Astrocyte (in vitro differentiated cells and primary cell): ENCODE measurements around the gene MSLN. TPM values are rescaled to one million over a fixed set of nuclear protein-coding genes. Genes with fewer than 3 reads are reported as not detected.
A peak's percentile ranks its signal among the peaks of the same experiment; 100 is the strongest.

Experiments
- DNase-seq: peaks from one replicate; pipeline ENCODE4 v3.0.0-alpha.2; 2010; ENCODE audit warnings: low read depth
- FAIRE-seq: peaks from 2 replicates; lab custom pipeline; 2011; peaks lifted over from hg19 to GRCh38; lab: Jason Lieb, UNC
- H2AFZ ChIP-seq: 2 replicates; pipeline ENCODE4 v1.6.0; 2012; ENCODE audit warnings: low read depth, low read length, inconsistent platforms
- H3K27ac ChIP-seq: 2 replicates; pipeline ENCODE4 v1.5.1; 2011; ENCODE audit warnings: low read depth, low read length, inconsistent platforms
- H3K27me3 ChIP-seq: 2 replicates; pipeline ENCODE4 v1.6.0; 2011; ENCODE audit warnings: low read length, inconsistent platforms; ENCODE audit not compliant: insufficient read depth
- H3K36me3 ChIP-seq: 2 replicates; pipeline ENCODE4 v1.5.1; 2011; ENCODE audit warnings: low read length, inconsistent platforms; ENCODE audit not compliant: insufficient read depth
- H3K4me1 ChIP-seq: 2 replicates; pipeline ENCODE4 v1.5.1; 2011; ENCODE audit warnings: low read length, inconsistent platforms; ENCODE audit not compliant: insufficient read depth
- H3K4me2 ChIP-seq: 2 replicates; pipeline ENCODE4 v1.6.0; 2012; ENCODE audit warnings: low read length, inconsistent platforms
- H3K4me3 ChIP-seq: 2 replicates; pipeline ENCODE4 v1.5.1; 2011; ENCODE audit warnings: low read depth, mild to moderate bottlenecking, low read length, inconsistent platforms; ENCODE audit not compliant: insufficient read depth
- H3K79me2 ChIP-seq: 2 replicates; pipeline ENCODE4 v1.6.0; 2012; ENCODE audit warnings: mild to moderate bottlenecking, low read length, inconsistent platforms; ENCODE audit not compliant: insufficient read depth
- H3K9ac ChIP-seq: 2 replicates; pipeline ENCODE4 v1.6.0; 2012; ENCODE audit warnings: mild to moderate bottlenecking, low read length, inconsistent platforms
- H3K9me3 ChIP-seq: 2 replicates; pipeline ENCODE4 v1.5.1; 2012; ENCODE audit warnings: low read depth, mild to moderate bottlenecking, low read length, inconsistent platforms; ENCODE audit not compliant: insufficient read depth
- H4K20me1 ChIP-seq: 2 replicates; pipeline ENCODE4 v1.6.0; 2012; ENCODE audit warnings: low read length, inconsistent platforms; ENCODE audit not compliant: insufficient read depth
- H3K27ac Mint-ChIP-seq: one replicate; pipeline ENCODE4 v1.8.0; 2021; ENCODE audit warnings: mild to moderate bottlenecking, mixed read lengths; ENCODE audit not compliant: unreplicated experiment
- H3K27me3 Mint-ChIP-seq: one replicate; pipeline ENCODE4 v1.8.0; 2021; ENCODE audit warnings: low read depth, mixed read lengths; ENCODE audit not compliant: unreplicated experiment
- H3K36me3 Mint-ChIP-seq: one replicate; pipeline ENCODE4 v1.8.0; 2021; ENCODE audit warnings: low read depth, mixed read lengths; ENCODE audit not compliant: unreplicated experiment
- H3K4me1 Mint-ChIP-seq: one replicate; pipeline ENCODE4 v1.8.0; 2021; ENCODE audit warnings: low read depth, mixed read lengths; ENCODE audit not compliant: unreplicated experiment
- H3K4me3 Mint-ChIP-seq: one replicate; pipeline ENCODE4 v1.8.0; 2021; ENCODE audit warnings: mild to moderate bottlenecking, moderate library complexity, mixed read lengths; ENCODE audit not compliant: unreplicated experiment
- H3K9me3 Mint-ChIP-seq: one replicate; pipeline ENCODE4 v1.8.0; 2021; ENCODE audit warnings: mild to moderate bottlenecking, mixed read lengths; ENCODE audit not compliant: unreplicated experiment
- CTCF ChIP-seq: IDR thresholded peaks from 2 replicates; pipeline ENCODE4 v1.5.1; 2011; ENCODE audit warnings: low read depth, mild to moderate bottlenecking, inconsistent platforms, low read length, moderate library complexity; ENCODE audit not compliant: insufficient read depth
- EZH2 ChIP-seq: IDR thresholded peaks from 2 replicates; pipeline ENCODE4 v1.6.1; 2012; ENCODE audit warnings: mild to moderate bottlenecking, low read length, inconsistent platforms; ENCODE audit not compliant: insufficient read depth
- total RNA-seq: library from RNA; stranded (reverse); gene quantifications from 2 replicates; pipeline ENCODE4 v1.2.1, GENCODE V29; 2021

MSLN gene
- total RNA-seq, 1 donor from 2014 or later, result not detected

- H3K9me3 Mint-ChIP-seq, result no peaks in the 10 kb centered on the region
- peaks cover 9% of the 10 kb centered on the region for H3K4me1 ChIP-seq
- no peak for DNase-seq
- peaks cover 11% of the 10 kb centered on the region for H3K79me2 ChIP-seq
- FAIRE-seq, result no peak
- H3K4me3 Mint-ChIP-seq, result peak overlapping the region; percentile 83
- H3K4me1 Mint-ChIP-seq, result peaks cover 2% of the 10 kb centered on the region
- peak overlapping the region; percentile 93 for H3K4me2 ChIP-seq
- TF ChIP-seq CTCF, result no peak
- peak overlapping the region; percentile 26 for H3K27ac Mint-ChIP-seq
- no peaks in the 10 kb centered on the region for H3K9me3 ChIP-seq
- H3K4me3 ChIP-seq, result peak overlapping the region; percentile 73
- peaks cover 10% of the 10 kb centered on the region for H3K36me3 Mint-ChIP-seq
- peaks cover 5% of the 10 kb centered on the region for H4K20me1 ChIP-seq
- H3K9ac ChIP-seq, result peak overlapping the region; percentile 84
- no peak overlapping the region for H3K27ac ChIP-seq
- H3K27me3 Mint-ChIP-seq, result no peaks in the 10 kb centered on the region
- H3K36me3 ChIP-seq, result peaks cover 6% of the 10 kb centered on the region
- no peak overlapping the region for H2AFZ ChIP-seq
- H3K27me3 ChIP-seq, result no peaks in the 10 kb centered on the region
Measured at GRCh38 chr16:739560-740458, 20.7 kb upstream of the MSLN start.

GRCh38 chr16:740459-740763 lies 20.1 kb upstream of the MSLN start:
- peaks cover 7% of the 10 kb centered on the region for H3K36me3 Mint-ChIP-seq
- H3K9me3 Mint-ChIP-seq, result no peaks in the 10 kb centered on the region
- no peaks in the 10 kb centered on the region for H3K27me3 ChIP-seq
- H3K27ac Mint-ChIP-seq, result no peak overlapping the region
- peaks cover 5% of the 10 kb centered on the region for H4K20me1 ChIP-seq
- H3K4me1 Mint-ChIP-seq, result peaks cover 2% of the 10 kb centered on the region
- H3K9ac ChIP-seq, result peak overlapping the region; percentile 84
- no peaks in the 10 kb centered on the region for H3K9me3 ChIP-seq
- FAIRE-seq (no peak), DNase-seq (no peak)
- H3K79me2 ChIP-seq, result peaks cover 11% of the 10 kb centered on the region
- H3K4me1 ChIP-seq, result peaks cover 9% of the 10 kb centered on the region
- H3K27ac ChIP-seq, result peak overlapping the region; percentile 10
- H3K4me2 ChIP-seq, result peak overlapping the region; percentile 93
- peak overlapping the region; percentile 83 for H3K4me3 Mint-ChIP-seq
- peak overlapping the region; percentile 73 for H2AFZ ChIP-seq
- peak overlapping the region; percentile 73 for H3K4me3 ChIP-seq
- TF ChIP-seq EZH2 (no peak), CTCF (no peak)
- peaks cover 6% of the 10 kb centered on the region for H3K36me3 ChIP-seq
- H3K27me3 Mint-ChIP-seq, result no peaks in the 10 kb centered on the region
